Activated CD4-positive, alpha-beta T cell treated with anti-CD3 and anti-CD28 coated beads for 36 hours (primary cell): ENCODE measurements around the gene NKTR. TPM values are rescaled to one million over a fixed set of nuclear protein-coding genes. Genes with fewer than 3 reads are reported as not detected.
"Not testable (repeated sequence)": the region's sequence is repeated elsewhere in the genome, so short reads cannot be mapped to it uniquely, and the experiment has no call there.

Experiments
- ATAC-seq: fragments of 200-7000 bp; cut with Tn5 transposase; one replicate; pipeline ENCODE4 v1.10.0; 2021; ENCODE audit warnings: mild to moderate bottlenecking, moderate library complexity
- CTCF ChIA-PET: fragments of 350-600 bp; sonication (Branson Sonifier 250); formaldehyde crosslinking; loops from one replicate; lab custom pipeline; 2021; ENCODE audit warnings: antibody characterized with exemption; lab: Charles Lee
- POLR2A ChIA-PET: fragments of 350-600 bp; sonication (Branson Sonifier 250); formaldehyde crosslinking; loops from one replicate; lab custom pipeline; 2021; ENCODE audit warnings: antibody characterized with exemption, inconsistent platforms; lab: Charles Lee
- DNase-seq: peaks from one replicate; pipeline ENCODE4 v3.0.0-alpha.2; 2020
- H3K27ac Mint-ChIP-seq: one replicate; pipeline ENCODE4 v1.8.0; 2021; ENCODE audit warnings: mixed read lengths
- H3K27me3 Mint-ChIP-seq: one replicate; pipeline ENCODE4 v1.8.0; 2021; ENCODE audit warnings: mixed read lengths
- H3K36me3 Mint-ChIP-seq: one replicate; pipeline ENCODE4 v1.8.0; 2021; ENCODE audit warnings: low read depth, mixed read lengths
- H3K4me1 Mint-ChIP-seq: one replicate; pipeline ENCODE4 v1.8.0; 2021; ENCODE audit warnings: mixed read lengths
- H3K4me3 Mint-ChIP-seq: one replicate; pipeline ENCODE4 v1.8.0; 2021; ENCODE audit warnings: mild to moderate bottlenecking, moderate library complexity, mixed read lengths
- H3K9me3 Mint-ChIP-seq: one replicate; pipeline ENCODE4 v1.8.0; 2021; ENCODE audit warnings: low read depth, mixed read lengths
- intact Hi-C, 2 experiments: fragments of 100-400 bp; cut with DNase I in 1 of 2; cut with micrococcal nuclease in 1 of 2; formaldehyde crosslinking; loops; one replicate each; pipeline versions ENCODE4 v1.14.2 to v1.15.1; 2022 to 2024; cut with DNase I, micrococcal nuclease
- total RNA-seq, 2 experiments: library from RNA; stranded (reverse); gene quantifications; one replicate each; pipeline ENCODE4 v1.2.3, GENCODE V29; 2021

The NKTR gene
- total RNA-seq, 2 experiments from 2014 or later, result 50.8 to 59.2 TPM

GRCh38 chr3:42595682-42596081 lies 4.8 kb upstream of the NKTR start:
- CTCF ChIA-PET, result interaction anchor here (1.8 kb wide), 1 partner anchor 18 kb away, joined by 5 read pairs; no protein-coding TSS in a partner anchor
- ATAC-seq (no peak), DNase-seq (no peak)
- intact Hi-C loops, result no loop called here
- H3K27ac Mint-ChIP-seq, result no peak overlapping the region
- no peaks in the 10 kb centered on the region for H3K27me3 Mint-ChIP-seq
- peaks cover 33% of the 10 kb centered on the region for H3K36me3 Mint-ChIP-seq
- H3K4me3 Mint-ChIP-seq, result no peak overlapping the region
- peaks cover 33% of the 10 kb centered on the region for H3K4me1 Mint-ChIP-seq
- POLR2A ChIA-PET, result interaction anchor here (1.3 kb wide), 1 partner anchor 13 kb away, joined by 6 read pairs; no protein-coding TSS in a partner anchor
- no peaks in the 10 kb centered on the region for H3K9me3 Mint-ChIP-seq

GRCh38 chr3:42597098-42597497 lies 3.4 kb upstream of the NKTR start:
- ATAC-seq, intact Hi-C loops, H3K27me3 Mint-ChIP-seq, DNase-seq, H3K4me3 Mint-ChIP-seq, H3K9me3 Mint-ChIP-seq: not testable (repeated sequence)
- H3K27ac Mint-ChIP-seq, result peak overlapping the region; percentile 6
- CTCF ChIA-PET, result interaction anchor here (0.6 to 0.9 kb wide), 2 partner anchors 24 to 493 kb away, joined by 3 to 4 read pairs; no protein-coding TSS in a partner anchor
- H3K36me3 Mint-ChIP-seq, result peaks cover 28% of the 10 kb centered on the region
- H3K4me1 Mint-ChIP-seq, result peaks cover 26% of the 10 kb centered on the region
- POLR2A ChIA-PET, result interaction anchor here (0.6 to 1.3 kb wide), 2 partner anchors 14 to 572 kb away, joined by 4 to 6 read pairs; no protein-coding TSS in a partner anchor

GRCh38 chr3:42600958-42601675 lies 631 bp downstream of the NKTR start:
- no peaks in the 10 kb centered on the region for H3K27me3 Mint-ChIP-seq
- intact Hi-C loops, result loop anchor here (1.0 to 10.0 kb wide), 10 partner anchors 11 to 1094 kb away; partner anchors contain the start of genes SS18L2 (in 2 of the 2), ABHD5 (in 1 of the 2), HIGD1A (in 1 of the 2) and POMGNT2 (in 1 of the 2)
- H3K9me3 Mint-ChIP-seq, result no peaks in the 10 kb centered on the region
- peak; percentile 25 for ATAC-seq
- CTCF ChIA-PET, result interaction anchor here (0.7 to 3.8 kb wide), 13 partner anchors 10 to 145 kb away, joined by 3 to 24 read pairs (median 4); partner anchors contain the start of genes SEC22C and SS18L2
- POLR2A ChIA-PET, result interaction anchor here (0.7 to 1.5 kb wide), 5 partner anchors 9 to 99 kb away, joined by 3 to 12 read pairs (median 5); partner anchors contain the start of genes SS18L2 and VIPR1
- peaks cover 31% of the 10 kb centered on the region for H3K36me3 Mint-ChIP-seq
- DNase-seq, result peak; percentile 77
- H3K4me3 Mint-ChIP-seq, result peak overlapping the region; percentile 80
- peak overlapping the region; percentile 95 for H3K27ac Mint-ChIP-seq
- H3K4me1 Mint-ChIP-seq, result peaks cover 40% of the 10 kb centered on the region

- Mint-ChIP-seq H3K9me3 (no peaks in the 10 kb centered on the region), H3K4me3 (peak overlapping the region; percentile 80), H3K27ac (peak overlapping the region; percentile 95), H3K36me3 (peaks cover 30% of the 10 kb centered on the region), H3K27me3 (no peaks in the 10 kb centered on the region), H3K4me1 (peaks cover 44% of the 10 kb centered on the region)
- ChIA-PET POLR2A (interaction anchor here (0.6 kb wide), 1 partner anchor 22 kb away, joined by 3 read pairs; no protein-coding TSS in a partner anchor), CTCF (interaction anchor here (0.7 to 3.8 kb wide), 12 partner anchors 11 to 144 kb away, joined by 3 to 24 read pairs (median 4); partner anchors contain the start of gene SEC22C)
- DNase-seq, result peak; percentile 31
- intact Hi-C loops, result loop anchor here in 1 of 2 experiments (5.0 to 10.0 kb wide), 2 partner anchors 590 to 1093 kb away; partner anchors contain the start of gene ABHD5
- ATAC-seq, result no peak
These were observed 1.6 kb downstream of the NKTR start for GRCh38 chr3:42601896-42602581.

GRCh38 chr3:42602961-42603360 lies 2.5 kb downstream of the NKTR start:
- Mint-ChIP-seq H3K4me3 (no peak overlapping the region), H3K36me3 (peaks cover 36% of the 10 kb centered on the region), H3K4me1 (peaks cover 52% of the 10 kb centered on the region), H3K9me3 (no peaks in the 10 kb centered on the region), H3K27me3 (no peaks in the 10 kb centered on the region), H3K27ac (no peak overlapping the region)
- intact Hi-C loops, result loop anchor here in 1 of 2 experiments (5.0 to 10.0 kb wide), 2 partner anchors 591 to 1092 kb away; partner anchors contain the start of gene ABHD5
- no peak for ATAC-seq
- POLR2A ChIA-PET, result interaction anchor here (0.6 kb wide), 1 partner anchor 523 kb away, joined by 3 read pairs; no protein-coding TSS in a partner anchor
- CTCF ChIA-PET, result interaction anchor here (0.7 to 3.8 kb wide), 7 partner anchors 10 to 74 kb away, joined by 3 to 24 read pairs (median 4); partner anchors contain the start of gene SEC22C
- DNase-seq, result no peak

- no peak overlapping the region for H3K4me3 Mint-ChIP-seq
- peaks cover 67% of the 10 kb centered on the region for H3K4me1 Mint-ChIP-seq
- no peaks in the 10 kb centered on the region for H3K9me3 Mint-ChIP-seq
- DNase-seq (no peak), ATAC-seq (no peak)
- H3K36me3 Mint-ChIP-seq, result peaks cover 49% of the 10 kb centered on the region
- no peaks in the 10 kb centered on the region for H3K27me3 Mint-ChIP-seq
- POLR2A ChIA-PET, result no interaction called here
- no peak overlapping the region for H3K27ac Mint-ChIP-seq
- CTCF ChIA-PET, result interaction anchor here (1.4 kb wide), 1 partner anchor 15 kb away, joined by 3 read pairs; the partner anchor contains the start of gene SS18L2
- intact Hi-C loops, result loop anchor here in 1 of 2 experiments (10.0 kb wide), 1 partner anchor 1089 kb away; the partner anchor contains the start of gene ABHD5
These were observed 5.2 kb downstream of the NKTR start for GRCh38 chr3:42605546-42606173.

GRCh38 chr3:42608581-42608980 lies 8.1 kb downstream of the NKTR start:
- ChIA-PET CTCF (interaction anchor here (2.9 kb wide), 1 partner anchor 28 kb away, joined by 10 read pairs; no protein-coding TSS in a partner anchor), POLR2A (interaction anchor here (0.5 kb wide), 1 partner anchor 10 kb away, joined by 6 read pairs; no protein-coding TSS in a partner anchor)
- intact Hi-C loops, result loop anchor here in 1 of 2 experiments (10.0 kb wide), 1 partner anchor 1086 kb away; the partner anchor contains the start of gene ABHD5
- H3K4me3 Mint-ChIP-seq, result no peak overlapping the region
- H3K4me1 Mint-ChIP-seq, result peaks cover 78% of the 10 kb centered on the region
- DNase-seq, result no peak
- H3K36me3 Mint-ChIP-seq, result peaks cover 42% of the 10 kb centered on the region
- ATAC-seq, result no peak
- no peaks in the 10 kb centered on the region for H3K27me3 Mint-ChIP-seq
- no peak overlapping the region for H3K27ac Mint-ChIP-seq
- H3K9me3 Mint-ChIP-seq, result no peaks in the 10 kb centered on the region

- POLR2A ChIA-PET, result interaction anchor here (0.6 to 0.7 kb wide), 2 partner anchors 29 to 287 kb away, joined by 4 to 7 read pairs; partner anchors contain the start of gene SEC22C
- peaks cover 30% of the 10 kb centered on the region for H3K36me3 Mint-ChIP-seq
- H3K4me3 Mint-ChIP-seq, result no peak overlapping the region
- CTCF ChIA-PET, result interaction anchor here (0.9 to 2.9 kb wide), 4 partner anchors 10 to 26 kb away, joined by 3 to 10 read pairs (median 6); partner anchors contain the start of gene NKTR
- H3K27ac Mint-ChIP-seq, result peak overlapping the region; percentile 72
- H3K4me1 Mint-ChIP-seq, result peaks cover 66% of the 10 kb centered on the region
- no peaks in the 10 kb centered on the region for H3K9me3 Mint-ChIP-seq
- ATAC-seq (peak; percentile 47), DNase-seq (no peak)
- no peaks in the 10 kb centered on the region for H3K27me3 Mint-ChIP-seq
- intact Hi-C loops, result no loop called here
These were observed 10.5 kb downstream of the NKTR start for GRCh38 chr3:42610976-42611375.

- no peak for ATAC-seq
- no peak for DNase-seq
- ChIA-PET CTCF (interaction anchor here (0.5 to 3.3 kb wide), 13 partner anchors 10 to 167 kb away, joined by 3 to 30 read pairs (median 4); partner anchors contain the start of genes SEC22C and SS18L2), POLR2A (no interaction called here)
- no peaks in the 10 kb centered on the region for H3K27me3 Mint-ChIP-seq
- H3K4me1 Mint-ChIP-seq, result peaks cover 67% of the 10 kb centered on the region
- intact Hi-C loops, result no loop called here
- H3K27ac Mint-ChIP-seq, result no peak overlapping the region
- H3K4me3 Mint-ChIP-seq, result no peak overlapping the region
- peaks cover 25% of the 10 kb centered on the region for H3K36me3 Mint-ChIP-seq
- H3K9me3 Mint-ChIP-seq, result no peaks in the 10 kb centered on the region
These were observed 11.7 kb downstream of the NKTR start for GRCh38 chr3:42612217-42612616.

GRCh38 chr3:42612928-42613327 lies 12.4 kb downstream of the NKTR start:
- no peak overlapping the region for H3K4me3 Mint-ChIP-seq
- H3K36me3 Mint-ChIP-seq, result peaks cover 22% of the 10 kb centered on the region
- ChIA-PET CTCF (interaction anchor here (0.6 to 3.3 kb wide), 16 partner anchors 10 to 265 kb away, joined by 3 to 30 read pairs (median 4); partner anchors contain the start of genes SEC22C and SS18L2), POLR2A (no interaction called here)
- DNase-seq (no peak), ATAC-seq (no peak)
- H3K9me3 Mint-ChIP-seq, result no peaks in the 10 kb centered on the region
- intact Hi-C loops, result no loop called here
- no peak overlapping the region for H3K27ac Mint-ChIP-seq
- no peaks in the 10 kb centered on the region for H3K27me3 Mint-ChIP-seq
- peaks cover 65% of the 10 kb centered on the region for H3K4me1 Mint-ChIP-seq
